Subcutaneous abdominal adipose tissue (tissue), 5 donors: ENCODE results near the gene CCNT2.
"Not testable (repeated sequence)": the region's sequence is repeated elsewhere in the genome, so short reads cannot be mapped to it uniquely, and the experiment has no call there.

Experiments used
- H3K27ac ChIP-seq: one replicate; pipeline ENCODE4 v1.7.0; 2013; ENCODE audit warnings: low read depth, mild to moderate bottlenecking, inconsistent platforms, low read length, moderate library complexity
- H3K27me3 ChIP-seq, 5 donors: one replicate each; pipeline ENCODE4 v1.7.0; 2013; ENCODE audit warnings: low read length in 5 of 5, inconsistent platforms in 1 of 5; ENCODE audit not compliant: control insufficient read depth in 5 of 5, insufficient read depth in 4 of 5
- H3K36me3 ChIP-seq, 5 donors: one replicate each; pipeline ENCODE4 v1.7.0; 2013; ENCODE audit warnings: low read length in 5 of 5; ENCODE audit not compliant: control insufficient read depth in 5 of 5, insufficient read depth in 5 of 5
- H3K4me1 ChIP-seq, 5 donors: one replicate each; pipeline ENCODE4 v1.7.0; 2013; ENCODE audit warnings: low read length in 5 of 5, mild to moderate bottlenecking in 3 of 5, moderate library complexity in 1 of 5; ENCODE audit not compliant: control insufficient read depth in 5 of 5, insufficient read depth in 5 of 5
- H3K4me3 ChIP-seq, 5 donors: one replicate each; pipeline ENCODE4 v1.7.0; 2013; ENCODE audit warnings: low read length in 5 of 5, low read depth in 1 of 5
- H3K9ac ChIP-seq, 5 donors: one replicate each; pipeline ENCODE4 v1.7.0; 2013; ENCODE audit warnings: low read length in 5 of 5, mild to moderate bottlenecking in 4 of 5, moderate library complexity in 3 of 5
- H3K9me3 ChIP-seq, 5 donors: one replicate each; pipeline ENCODE4 v1.7.0; 2013; ENCODE audit warnings: low read length in 5 of 5; ENCODE audit not compliant: control insufficient read depth in 5 of 5
- donor health status: healthy.
- donor health status: healthy.
- donor health status: healthy.
- donor health status: healthy.
- donor health status: healthy.

Gene CCNT2

GRCh38 chr2:134899204-134899603 is 19.4 kb upstream of the CCNT2 start:
- Histone ChIP-seq H3K9me3 (no peaks in the 10 kb centered on the region), H3K36me3 (no peaks in the 10 kb centered on the region), H3K4me1 (no peaks in the 10 kb centered on the region), H3K27ac (no peak overlapping the region), H3K9ac (no peak overlapping the region), H3K27me3 (no peaks in the 10 kb centered on the region), H3K4me3 (no peak overlapping the region)

DNA sequence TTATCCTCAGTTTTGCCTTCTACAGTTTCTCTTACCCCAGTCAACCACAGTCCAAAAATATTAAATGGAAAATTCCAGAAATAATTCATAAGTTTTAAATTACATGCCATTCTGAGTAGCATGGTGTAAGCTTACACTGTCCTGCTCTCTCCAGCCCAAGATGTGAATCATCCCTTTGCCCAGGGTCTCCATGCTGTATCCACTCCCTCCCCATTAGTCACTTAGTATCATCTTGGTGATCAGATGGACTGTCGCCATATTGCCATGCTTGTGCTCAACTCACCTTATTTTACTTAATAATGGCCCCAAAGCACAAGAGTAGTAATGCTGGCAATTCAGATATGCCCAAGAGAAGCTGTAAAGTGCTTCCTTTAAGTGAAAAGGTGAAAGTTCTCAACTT is 18.5 kb upstream of the CCNT2 start:
- H3K27me3 ChIP-seq: no peaks in the 10 kb centered on the region
- H3K36me3 ChIP-seq: no peaks in the 10 kb centered on the region
- no peaks in the 10 kb centered on the region for H3K9me3 ChIP-seq
- H3K27ac ChIP-seq: no peak overlapping the region
- no peaks in the 10 kb centered on the region for H3K4me1 ChIP-seq
- H3K9ac ChIP-seq: no peak overlapping the region
- H3K4me3 ChIP-seq: no peak overlapping the region

- H3K9ac ChIP-seq, H3K36me3 ChIP-seq, H3K4me1 ChIP-seq, H3K9me3 ChIP-seq, H3K4me3 ChIP-seq, H3K27ac ChIP-seq, H3K27me3 ChIP-seq: not testable (repeated sequence)
These were observed 14.9 kb upstream of the CCNT2 start for GRCh38 chr2:134903701-134904100.

DNA sequence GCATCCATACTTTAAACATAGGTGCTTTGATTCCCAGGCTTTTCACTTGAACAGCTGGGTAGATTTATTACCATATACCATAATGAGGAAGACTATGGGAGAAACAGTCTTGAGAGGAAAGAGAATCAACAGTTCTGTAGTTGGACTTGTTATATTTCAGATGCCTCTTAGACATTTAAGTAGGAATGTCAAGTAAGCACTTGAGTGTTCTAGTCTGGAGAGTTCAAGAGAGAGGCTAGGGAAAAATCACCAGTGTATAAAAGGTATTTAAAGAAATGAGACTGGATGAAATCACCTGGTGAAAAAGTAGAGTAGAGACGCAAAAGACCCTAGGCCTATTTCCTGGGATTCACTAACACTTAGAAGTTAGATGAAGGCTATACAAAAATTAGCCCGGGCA is 13.5 kb upstream of the CCNT2 start:
- Histone ChIP-seq H3K9me3 (peaks cover 0 to 5% (median 0%) of the 10 kb centered on the region in 5 donors), H3K36me3 (no peaks in the 10 kb centered on the region), H3K4me3 (no peak overlapping the region), H3K27me3 (no peaks in the 10 kb centered on the region), H3K4me1 (no peaks in the 10 kb centered on the region), H3K27ac (no peak overlapping the region), H3K9ac (no peak overlapping the region)

DNA sequence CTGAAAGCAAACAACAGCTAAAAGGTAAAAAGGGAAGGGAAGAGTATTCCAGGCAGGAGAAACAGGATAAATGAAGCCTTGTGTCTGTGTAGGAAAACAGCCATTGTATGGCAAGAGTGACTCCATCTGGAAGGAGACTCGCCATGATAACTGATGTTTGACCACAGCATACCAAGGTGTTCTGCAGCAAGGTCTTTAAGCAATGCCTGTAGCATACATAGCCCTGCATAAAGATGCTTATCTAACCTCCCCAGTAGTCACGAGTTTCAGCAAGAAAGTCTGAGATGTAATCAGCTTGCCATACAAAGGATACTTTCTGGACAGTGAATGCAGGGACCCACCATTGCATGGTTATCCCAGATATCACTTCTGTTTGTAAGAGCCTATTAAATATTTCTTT is 11.9 kb upstream of the CCNT2 start:
- Histone ChIP-seq H3K9ac (no peak overlapping the region), H3K27ac (no peak overlapping the region), H3K9me3 (peaks cover 0 to 5% (median 0%) of the 10 kb centered on the region in 5 donors), H3K4me1 (no peaks in the 10 kb centered on the region), H3K4me3 (no peak overlapping the region), H3K27me3 (no peaks in the 10 kb centered on the region), H3K36me3 (no peaks in the 10 kb centered on the region)

DNA sequence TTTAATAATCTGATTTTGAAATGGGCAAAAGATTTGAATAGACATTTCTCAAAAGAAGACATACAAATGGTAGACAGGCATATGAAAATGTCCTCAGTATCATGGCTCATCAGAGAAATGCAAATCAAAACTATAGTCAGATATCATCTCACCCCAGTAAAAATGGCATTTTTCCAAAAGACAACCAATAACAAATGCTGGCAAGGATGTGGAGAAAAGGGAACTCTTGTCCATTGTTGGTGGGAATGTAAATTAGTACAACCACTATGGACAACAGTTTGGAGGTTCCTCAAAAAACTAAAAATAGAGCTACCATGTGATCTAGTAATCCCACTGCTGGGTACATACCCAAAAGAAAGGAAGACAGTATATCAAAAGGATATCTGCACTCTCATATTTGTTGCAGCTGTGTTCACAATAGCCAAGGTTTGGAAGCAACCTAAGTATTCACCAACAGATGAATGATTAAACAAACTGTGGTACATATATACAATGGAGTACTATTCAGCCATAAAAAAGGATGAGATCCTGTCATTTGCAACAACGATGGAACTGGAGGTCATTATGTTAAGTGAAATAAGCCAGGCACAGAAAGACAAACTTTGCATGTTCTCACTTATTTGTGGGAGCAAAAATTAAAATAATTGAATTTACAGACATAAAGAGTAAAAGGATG is 11.0 kb upstream of the CCNT2 start:
- H3K36me3 ChIP-seq, H3K9ac ChIP-seq, H3K4me3 ChIP-seq, H3K27me3 ChIP-seq, H3K27ac ChIP-seq, H3K9me3 ChIP-seq, H3K4me1 ChIP-seq: not testable (repeated sequence)

DNA sequence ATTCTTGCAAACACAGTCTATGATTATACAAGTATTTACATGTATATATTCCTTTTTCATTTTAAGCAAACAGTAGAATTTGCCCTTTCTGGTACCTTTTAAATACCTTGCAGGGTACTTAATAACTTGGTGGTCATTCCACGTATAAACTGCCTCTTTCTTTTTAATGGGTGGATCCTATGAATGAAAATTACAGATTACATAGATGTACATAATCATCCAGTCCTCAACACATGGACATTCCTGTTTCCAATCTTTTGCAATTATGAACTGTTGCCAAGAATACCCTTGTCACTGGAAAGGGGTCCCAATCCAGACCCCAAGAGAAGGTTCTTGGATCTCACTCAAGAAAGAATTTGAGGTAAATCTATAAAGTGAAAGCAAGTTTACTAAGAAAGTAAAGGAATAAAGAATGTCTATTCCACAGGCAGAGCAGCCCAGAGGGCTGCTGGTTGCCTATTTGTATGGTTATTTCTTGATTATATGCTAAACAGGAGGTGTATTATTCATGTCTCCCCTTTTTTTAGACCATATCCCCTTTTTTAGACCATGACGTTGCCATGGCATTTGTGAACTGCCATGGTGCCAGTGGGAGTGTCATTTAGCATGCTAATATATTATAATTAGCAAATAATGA is 7.7 kb upstream of the CCNT2 start:
- Histone ChIP-seq H3K9ac (no peak overlapping the region), H3K9me3 (peaks cover 0 to 5% (median 0%) of the 10 kb centered on the region in 5 donors), H3K36me3 (no peaks in the 10 kb centered on the region), H3K4me1 (no peaks in the 10 kb centered on the region), H3K27me3 (no peaks in the 10 kb centered on the region), H3K27ac (no peak overlapping the region), H3K4me3 (no peak overlapping the region)

DNA sequence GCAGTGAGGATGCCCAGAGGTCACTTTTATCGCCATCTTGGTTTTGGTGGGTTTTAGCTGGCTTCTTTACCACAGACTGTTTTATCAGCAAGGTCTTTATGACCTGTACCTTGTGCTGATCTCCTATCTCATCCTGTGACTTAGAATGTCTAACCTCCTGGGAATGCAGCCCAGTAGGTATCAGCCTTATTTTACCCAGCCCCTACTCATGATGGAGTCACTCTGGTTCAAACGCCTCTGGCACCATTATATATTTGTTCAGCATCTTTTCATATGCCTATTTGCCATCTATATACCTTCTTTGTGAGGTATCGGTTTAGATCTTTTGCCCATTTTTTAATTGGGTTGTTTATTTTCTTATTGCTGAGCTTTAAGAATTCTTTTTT is 7.2 kb upstream of the CCNT2 start:
- no peaks in the 10 kb centered on the region for H3K36me3 ChIP-seq
- H3K9ac ChIP-seq: no peak overlapping the region
- peaks cover 0 to 5% (median 0%) of the 10 kb centered on the region in 5 donors for H3K9me3 ChIP-seq
- H3K4me1 ChIP-seq: no peaks in the 10 kb centered on the region
- H3K27me3 ChIP-seq: no peaks in the 10 kb centered on the region
- H3K27ac ChIP-seq: no peak overlapping the region
- no peak overlapping the region for H3K4me3 ChIP-seq

DNA sequence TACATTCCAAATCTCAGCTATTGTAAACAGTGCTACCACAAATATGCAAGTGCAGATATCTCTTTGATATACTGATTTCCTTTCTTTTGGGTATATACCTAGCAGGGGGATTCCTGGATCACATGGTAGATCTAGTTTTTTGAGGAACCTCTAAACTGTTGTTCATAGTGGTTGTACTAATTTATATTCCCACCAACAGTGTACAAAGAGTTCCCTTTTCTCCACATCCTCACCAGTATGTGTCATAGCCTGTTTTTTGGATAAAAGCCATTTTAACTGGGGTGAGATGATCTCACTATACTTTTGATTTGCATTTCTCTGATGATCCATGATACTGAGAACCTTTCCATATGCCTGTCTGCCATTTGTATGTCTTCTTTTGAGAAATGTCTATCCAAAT is 6.3 kb upstream of the CCNT2 start:
- H3K9ac ChIP-seq: no peak overlapping the region
- no peak overlapping the region for H3K4me3 ChIP-seq
- peaks cover 0 to 4% (median 3%) of the 10 kb centered on the region in 5 donors for H3K4me1 ChIP-seq
- no peaks in the 10 kb centered on the region for H3K36me3 ChIP-seq
- no peaks in the 10 kb centered on the region for H3K27me3 ChIP-seq
- peaks cover 0 to 5% (median 0%) of the 10 kb centered on the region in 5 donors for H3K9me3 ChIP-seq
- no peak overlapping the region for H3K27ac ChIP-seq

DNA sequence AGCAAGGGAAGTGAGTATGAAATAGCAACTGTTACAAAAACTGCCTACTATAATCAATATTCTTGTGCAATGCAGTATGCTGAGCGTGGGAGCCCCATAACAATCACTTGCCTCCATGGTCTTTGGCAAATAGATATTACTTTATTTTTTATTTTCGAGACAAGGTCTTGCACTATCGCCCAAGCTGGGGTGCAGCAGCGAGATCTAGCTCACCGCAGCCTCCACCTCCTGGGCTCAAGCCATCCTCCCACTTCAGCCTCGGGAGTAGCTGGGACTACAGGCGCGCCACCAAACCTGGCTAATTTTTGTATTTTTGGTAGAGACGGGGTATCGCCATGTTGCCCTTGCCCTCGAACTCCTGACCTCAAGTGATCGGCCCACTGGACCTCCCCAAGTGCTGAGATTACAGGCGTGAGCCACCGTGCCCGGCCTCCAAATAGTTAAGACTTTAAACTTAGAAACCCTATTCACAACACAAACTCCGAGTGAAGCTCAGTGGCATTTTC is 1.2 kb upstream of the CCNT2 start:
- Histone ChIP-seq H3K4me1 (peaks cover 0 to 38% (median 29%) of the 10 kb centered on the region in 5 donors), H3K27me3 (no peaks in the 10 kb centered on the region), H3K27ac (peak overlapping the region; percentile 87), H3K9me3 (no peaks in the 10 kb centered on the region), H3K36me3 (peaks cover 0 to 2% (median 0%) of the 10 kb centered on the region in 5 donors), H3K4me3 (peak overlapping the region; percentile 85 to 99 (median 97)), H3K9ac (peak overlapping the region; percentile 71 to 90 (median 81))
